ENCODE data around the gene TIMM44. TPM values are rescaled to one million over a fixed set of nuclear protein-coding genes. Genes with fewer than 3 reads are reported as not detected.

TIMM44 gene
- total RNA-seq, 1 donor from 2014 or later, result 151 TPM

- DNase-seq (ENCODE audit: low spot score in 2 of 2), result no peak
- Histone ChIP-seq H3K27me3 (peaks cover 13% of the 10 kb centered on the region), H3K4me3 (peak overlapping the region in 1 of 2 donors; percentile 62)
These were observed 28.0 kb downstream of the TIMM44 start for GRCh38 chr19:7915250-7916102.

DNA sequence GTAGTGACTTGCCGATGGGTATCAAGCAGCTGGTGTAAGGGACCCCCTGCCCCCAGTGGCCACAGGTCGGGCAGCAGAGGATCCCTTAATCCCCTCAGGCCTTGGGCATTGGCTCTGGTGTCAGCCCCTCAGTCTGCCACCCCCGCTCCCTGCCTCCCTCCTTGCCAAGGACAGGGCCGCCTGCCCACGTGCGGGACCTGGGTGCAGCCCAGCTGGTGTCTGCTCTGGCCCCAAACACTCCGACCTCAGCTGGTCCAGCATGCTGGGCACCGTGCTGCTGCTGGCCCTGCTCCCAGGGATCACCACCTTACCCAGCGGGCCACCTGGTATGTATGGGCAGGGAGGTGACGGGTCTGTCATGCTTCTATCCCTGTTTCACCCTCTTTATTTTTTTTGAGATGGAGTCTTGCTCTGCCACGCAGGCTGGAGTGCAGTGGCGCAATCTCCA lies 28.8 kb downstream of the TIMM44 start, which contains the start of gene TGFBR3L:
Gene TGFBR3L (plus strand): TSS at position 233 of the 448 bp plus-strand sequence.
- intact Hi-C loops (cut with DNase I), result loop anchor here (5.0 kb wide), 1 partner anchor 87 kb away; no protein-coding TSS in a partner anchor
- TF ChIP-seq, protein P1, sequence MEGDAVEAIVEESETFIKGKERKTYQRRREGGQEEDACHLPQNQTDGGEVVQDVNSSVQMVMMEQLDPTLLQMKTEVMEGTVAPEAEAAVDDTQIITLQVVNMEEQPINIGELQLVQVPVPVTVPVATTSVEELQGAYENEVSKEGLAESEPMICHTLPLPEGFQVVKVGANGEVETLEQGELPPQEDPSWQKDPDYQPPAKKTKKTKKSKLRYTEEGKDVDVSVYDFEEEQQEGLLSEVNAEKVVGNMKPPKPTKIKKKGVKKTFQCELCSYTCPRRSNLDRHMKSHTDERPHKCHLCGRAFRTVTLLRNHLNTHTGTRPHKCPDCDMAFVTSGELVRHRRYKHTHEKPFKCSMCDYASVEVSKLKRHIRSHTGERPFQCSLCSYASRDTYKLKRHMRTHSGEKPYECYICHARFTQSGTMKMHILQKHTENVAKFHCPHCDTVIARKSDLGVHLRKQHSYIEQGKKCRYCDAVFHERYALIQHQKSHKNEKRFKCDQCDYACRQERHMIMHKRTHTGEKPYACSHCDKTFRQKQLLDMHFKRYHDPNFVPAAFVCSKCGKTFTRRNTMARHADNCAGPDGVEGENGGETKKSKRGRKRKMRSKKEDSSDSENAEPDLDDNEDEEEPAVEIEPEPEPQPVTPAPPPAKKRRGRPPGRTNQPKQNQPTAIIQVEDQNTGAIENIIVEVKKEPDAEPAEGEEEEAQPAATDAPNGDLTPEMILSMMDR (IDR thresholded peaks at IDR 0.05), result no peak
- H3K4me1 ChIP-seq, result peaks cover 17% of the 10 kb centered on the region in 2 donors
- no peaks in the 10 kb centered on the region for H3K9me3 ChIP-seq
- no peak for DNase-seq (ENCODE audit: low spot score in 2 of 2)
- H3K27me3 ChIP-seq, result peaks cover 13% of the 10 kb centered on the region
- no peak within 1 kb of the TSS for H3K4me3 ChIP-seq
- peaks cover 35 to 37% of the 10 kb centered on the region in 2 donors for H3K36me3 ChIP-seq
- no peak within 1 kb of the TSS for H3K27ac ChIP-seq

More at GRCh38 chr19:7915250-7916102, 28.0 kb downstream of the TIMM44 start:
- Histone ChIP-seq H3K27ac (no peak overlapping the region), H3K36me3 (peaks cover 27 to 28% of the 10 kb centered on the region in 2 donors), H3K4me1 (peaks cover 21 to 22% of the 10 kb centered on the region in 2 donors), H3K9me3 (no peaks in the 10 kb centered on the region)
- TF ChIP-seq, protein P1 (IDR thresholded peaks at IDR 0.05), result no peak
- intact Hi-C loops (cut with DNase I), result loop anchor here (5.0 kb wide), 1 partner anchor 88 kb away; no protein-coding TSS in a partner anchor

- Histone ChIP-seq H3K4me1 (peaks cover 15 to 17% of the 10 kb centered on the region in 2 donors), H3K4me3 (no peak overlapping the region), H3K27ac (no peak overlapping the region), H3K27me3 (peaks cover 13% of the 10 kb centered on the region), H3K9me3 (no peaks in the 10 kb centered on the region), H3K36me3 (peaks cover 41 to 42% of the 10 kb centered on the region in 2 donors)
- intact Hi-C loops (cut with DNase I), result no loop called here
- TF ChIP-seq, protein P1 (IDR thresholded peaks at IDR 0.05), result no peak
- no peak for DNase-seq (ENCODE audit: low spot score in 2 of 2)
These were observed 29.4 kb downstream of the TIMM44 start for GRCh38 chr19:7914099-7914498.

- no peak for DNase-seq (ENCODE audit: low spot score in 2 of 2)
- Histone ChIP-seq H3K27me3 (peaks cover 13% of the 10 kb centered on the region), H3K9me3 (no peaks in the 10 kb centered on the region), H3K4me3 (no peak overlapping the region), H3K36me3 (peaks cover 42 to 46% of the 10 kb centered on the region in 2 donors), H3K27ac (no peak overlapping the region), H3K4me1 (peaks cover 15 to 17% of the 10 kb centered on the region in 2 donors)
- TF ChIP-seq, protein P1 (IDR thresholded peaks at IDR 0.05), result no peak
- intact Hi-C loops (cut with DNase I), result no loop called here
These were observed 29.8 kb downstream of the TIMM44 start for GRCh38 chr19:7913652-7914051.

DNA sequence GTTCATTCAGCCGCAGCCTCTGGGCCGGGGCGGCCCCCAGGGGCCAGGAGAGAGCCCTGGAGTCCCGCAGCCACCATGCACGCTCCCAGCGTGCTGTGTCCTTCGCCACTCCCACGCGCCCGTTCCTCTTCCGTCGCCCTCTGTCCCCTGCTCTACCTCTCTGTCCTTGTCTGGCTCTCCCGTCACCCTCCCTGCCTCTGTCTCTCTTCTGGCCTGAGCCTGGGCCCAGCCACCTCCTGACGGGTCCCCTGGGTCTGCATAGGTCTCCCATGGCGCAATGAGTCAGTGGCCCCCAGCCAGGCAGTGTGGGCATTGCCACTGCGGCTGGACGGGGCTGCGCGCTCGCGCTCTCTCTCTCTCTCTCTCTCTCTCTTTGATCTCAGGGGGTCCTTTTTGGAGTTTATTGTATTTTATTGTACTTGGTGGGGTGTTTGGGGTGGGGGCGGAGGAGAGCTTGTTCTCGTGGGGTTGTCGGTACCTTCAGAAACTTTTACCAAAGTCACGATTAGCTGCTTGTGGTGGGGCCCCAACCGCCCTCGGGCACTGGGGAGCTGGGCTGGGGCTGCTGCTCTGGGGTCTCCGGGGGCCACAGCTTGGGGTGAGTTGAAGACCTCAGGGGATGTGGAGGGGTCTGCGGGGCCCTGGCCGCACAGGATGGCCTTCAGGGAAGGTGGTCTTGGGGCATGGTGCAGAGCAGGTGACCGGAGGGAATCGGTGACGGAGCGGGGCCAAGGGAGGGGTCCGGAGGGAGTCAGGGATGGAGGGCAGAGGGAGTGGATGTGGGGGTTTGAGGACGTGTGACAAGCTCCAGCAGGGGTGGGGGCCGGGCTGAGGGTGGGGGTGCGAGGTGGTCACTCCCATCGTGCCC lies 30.5 kb downstream of the TIMM44 start:
- Histone ChIP-seq H3K4me1 (peaks cover 14 to 17% of the 10 kb centered on the region in 2 donors), H3K9me3 (no peaks in the 10 kb centered on the region), H3K27ac (no peak overlapping the region), H3K36me3 (peaks cover 42 to 47% of the 10 kb centered on the region in 2 donors), H3K27me3 (peaks cover 13% of the 10 kb centered on the region), H3K4me3 (no peak overlapping the region)
- intact Hi-C loops (cut with DNase I), result no loop called here
- TF ChIP-seq, protein P1 (IDR thresholded peaks at IDR 0.05), result no peak
- no peak for DNase-seq (ENCODE audit: low spot score in 2 of 2)
